Upper lobe of left lung (tissue), 4 donors: ENCODE measurements around the gene TBXAS1.

ENCODE experiments used
- EP300 ChIP-seq, 4 donors: sonication (generic); formaldehyde crosslinking; IDR thresholded peaks; one replicate each; pipeline ENCODE4 v1.5.1; 2017; ENCODE audit warnings: antibody characterized with exemption in 4 of 4, control low read depth in 2 of 4
- POLR2A ChIP-seq, 4 donors: fragments of 450-650 bp; IDR thresholded peaks; one replicate each; pipeline ENCODE4 v1.5.1; 2016 to 2017; ENCODE audit warnings: antibody characterized with exemption in 4 of 4, mild to moderate bottlenecking in 2 of 4
- TF ChIP-seq, protein P1 (sequence below), 6 experiments: fragments of 450-650 bp in 4 of 6; fragments of 200-600 bp in 2 of 6; sonication (generic) in 2 of 6; IDR thresholded peaks; one replicate each; pipeline ENCODE4 v1.5.1; 2016 to 2019; ENCODE audit warnings: antibody characterized with exemption in 6 of 6

- TF ChIP-seq EP300 (IDR thresholded peaks at IDR 0.05) (no peak), POLR2A (IDR thresholded peaks at IDR 0.05) (no peak)
- TF ChIP-seq, protein P1, sequence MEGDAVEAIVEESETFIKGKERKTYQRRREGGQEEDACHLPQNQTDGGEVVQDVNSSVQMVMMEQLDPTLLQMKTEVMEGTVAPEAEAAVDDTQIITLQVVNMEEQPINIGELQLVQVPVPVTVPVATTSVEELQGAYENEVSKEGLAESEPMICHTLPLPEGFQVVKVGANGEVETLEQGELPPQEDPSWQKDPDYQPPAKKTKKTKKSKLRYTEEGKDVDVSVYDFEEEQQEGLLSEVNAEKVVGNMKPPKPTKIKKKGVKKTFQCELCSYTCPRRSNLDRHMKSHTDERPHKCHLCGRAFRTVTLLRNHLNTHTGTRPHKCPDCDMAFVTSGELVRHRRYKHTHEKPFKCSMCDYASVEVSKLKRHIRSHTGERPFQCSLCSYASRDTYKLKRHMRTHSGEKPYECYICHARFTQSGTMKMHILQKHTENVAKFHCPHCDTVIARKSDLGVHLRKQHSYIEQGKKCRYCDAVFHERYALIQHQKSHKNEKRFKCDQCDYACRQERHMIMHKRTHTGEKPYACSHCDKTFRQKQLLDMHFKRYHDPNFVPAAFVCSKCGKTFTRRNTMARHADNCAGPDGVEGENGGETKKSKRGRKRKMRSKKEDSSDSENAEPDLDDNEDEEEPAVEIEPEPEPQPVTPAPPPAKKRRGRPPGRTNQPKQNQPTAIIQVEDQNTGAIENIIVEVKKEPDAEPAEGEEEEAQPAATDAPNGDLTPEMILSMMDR (IDR thresholded peaks at IDR 0.05) = no peak
Measured at GRCh38 chr7:139946533-139946932, 117.5 kb downstream of the TBXAS1 start.
